Measurements from ENCODE around the gene ATG4B.
A peak's percentile ranks its signal among the peaks of the same experiment; 100 is the strongest.
"Not testable (repeated sequence)": the region's sequence is repeated elsewhere in the genome, so short reads cannot be mapped to it uniquely, and the experiment has no call there.

Gene ATG4B

DNA sequence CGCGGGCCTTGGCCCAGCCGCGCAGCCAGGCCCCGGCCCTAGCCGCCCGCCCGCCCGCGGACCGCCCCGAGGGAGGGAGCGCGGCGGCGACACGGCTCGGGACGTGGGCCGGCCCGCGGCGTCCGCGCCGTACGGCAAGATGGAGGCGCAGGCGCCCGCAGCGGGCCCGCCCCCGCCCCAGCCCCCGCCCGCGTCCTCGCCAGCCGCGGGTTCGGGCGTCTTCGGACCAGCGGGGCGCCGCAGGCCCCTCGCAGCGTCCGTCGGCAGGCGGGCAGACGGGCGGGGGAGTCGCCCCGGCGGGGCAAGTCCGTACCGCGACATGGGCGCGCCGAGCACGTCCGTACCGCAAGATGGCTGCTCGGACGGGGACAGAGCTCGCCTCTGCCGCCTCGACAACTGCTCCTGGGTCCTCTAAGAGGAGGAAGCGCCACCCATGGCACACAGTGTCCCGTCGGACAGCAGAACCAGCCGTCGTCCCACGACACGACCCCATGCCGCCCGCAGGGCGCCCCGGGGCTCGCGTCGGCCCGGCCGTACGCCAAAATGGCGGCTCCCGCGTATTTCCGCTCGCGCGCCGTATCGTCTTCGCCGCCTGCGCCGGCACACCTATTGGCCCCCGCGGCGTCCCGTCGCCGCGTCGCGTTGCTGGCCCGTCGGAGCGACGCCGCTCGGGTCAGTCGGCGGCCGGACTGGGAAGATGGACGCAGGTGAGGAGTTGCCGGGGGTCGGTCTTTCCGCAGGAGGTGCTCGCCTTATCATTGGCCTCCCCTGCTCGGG lies at the start of gene ATG4B, which contains the start of gene THAP4:
TSS of gene ATG4B (plus strand) at position 676 of the 777 bp plus-strand sequence. CDS start at position 698, 22 bp downstream.
TSS of gene THAP4 (minus strand) at position 141 of the 777 bp plus-strand sequence. CDS start 141 bp downstream, outside the sequence.
- peaks cover 68% of the 10 kb centered on the region for H3K79me2 ChIP-seq (ENCODE audit: insufficient read depth, low read depth)
- H2AFZ ChIP-seq (ENCODE audit: low read depth): peak within 1 kb of the TSS; percentile 83
- peak within 1 kb of the TSS; percentile 91 for H3K9ac ChIP-seq
- peak within 1 kb of the TSS; percentile 92 for H3K4me3 ChIP-seq (IDR thresholded peaks at IDR 0.05; ENCODE audit: insufficient read depth, low read depth, low read length)
- H3K27me3 ChIP-seq (ENCODE audit: insufficient read depth, low read depth): no peaks in the 10 kb centered on the region
- H4K20me1 ChIP-seq (ENCODE audit: insufficient read depth): peaks cover 8% of the 10 kb centered on the region; the same call in 1 of the 2 replicates
- H3K27ac ChIP-seq: peak within 1 kb of the TSS; percentile 79
- TF ChIP-seq, protein P1, sequence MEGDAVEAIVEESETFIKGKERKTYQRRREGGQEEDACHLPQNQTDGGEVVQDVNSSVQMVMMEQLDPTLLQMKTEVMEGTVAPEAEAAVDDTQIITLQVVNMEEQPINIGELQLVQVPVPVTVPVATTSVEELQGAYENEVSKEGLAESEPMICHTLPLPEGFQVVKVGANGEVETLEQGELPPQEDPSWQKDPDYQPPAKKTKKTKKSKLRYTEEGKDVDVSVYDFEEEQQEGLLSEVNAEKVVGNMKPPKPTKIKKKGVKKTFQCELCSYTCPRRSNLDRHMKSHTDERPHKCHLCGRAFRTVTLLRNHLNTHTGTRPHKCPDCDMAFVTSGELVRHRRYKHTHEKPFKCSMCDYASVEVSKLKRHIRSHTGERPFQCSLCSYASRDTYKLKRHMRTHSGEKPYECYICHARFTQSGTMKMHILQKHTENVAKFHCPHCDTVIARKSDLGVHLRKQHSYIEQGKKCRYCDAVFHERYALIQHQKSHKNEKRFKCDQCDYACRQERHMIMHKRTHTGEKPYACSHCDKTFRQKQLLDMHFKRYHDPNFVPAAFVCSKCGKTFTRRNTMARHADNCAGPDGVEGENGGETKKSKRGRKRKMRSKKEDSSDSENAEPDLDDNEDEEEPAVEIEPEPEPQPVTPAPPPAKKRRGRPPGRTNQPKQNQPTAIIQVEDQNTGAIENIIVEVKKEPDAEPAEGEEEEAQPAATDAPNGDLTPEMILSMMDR (conservative IDR thresholded peaks at IDR 0.05; ENCODE audit: low read depth, low read length): no peak
- peaks cover 25% of the 10 kb centered on the region for H3K4me1 ChIP-seq (ENCODE audit: low read depth, poor library complexity, severe bottlenecking)
- H3K36me3 ChIP-seq (ENCODE audit: insufficient read depth): no peaks in the 10 kb centered on the region; the same call in 1 of the 2 replicates
- H3K4me2 ChIP-seq: peak within 1 kb of the TSS; percentile 78

DNA sequence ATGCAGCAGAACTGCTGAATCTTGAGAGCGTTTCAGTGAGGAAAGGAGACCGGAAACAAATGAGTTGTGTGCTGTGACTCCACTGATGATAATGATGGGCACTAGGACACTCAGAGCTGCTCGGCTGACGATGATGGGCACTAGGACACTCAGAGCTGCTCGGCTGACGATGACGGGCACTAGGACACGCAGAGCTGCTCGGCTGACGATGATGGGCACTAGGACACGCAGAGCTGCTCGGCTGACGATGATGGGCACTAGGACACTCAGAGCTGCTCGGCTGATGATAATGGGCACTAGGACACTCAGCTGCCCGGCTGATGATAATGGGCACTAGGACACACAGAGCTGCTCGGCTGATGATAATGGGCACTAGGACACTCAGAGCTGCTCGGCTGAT lies 47.6 kb upstream of the ATG4B start:
- not testable (repeated sequence) for H3K27ac ChIP-seq; H4K20me1 ChIP-seq (ENCODE audit: insufficient read depth); H3K27me3 ChIP-seq (ENCODE audit: insufficient read depth, low read depth); H3K9ac ChIP-seq; H3K4me1 ChIP-seq (ENCODE audit: low read depth, poor library complexity, severe bottlenecking); H3K4me3 ChIP-seq (IDR thresholded peaks at IDR 0.05; ENCODE audit: insufficient read depth, low read depth, low read length); H2AFZ ChIP-seq (ENCODE audit: low read depth); H3K4me2 ChIP-seq; H3K79me2 ChIP-seq (ENCODE audit: insufficient read depth, low read depth); H3K36me3 ChIP-seq (ENCODE audit: insufficient read depth)

DNA sequence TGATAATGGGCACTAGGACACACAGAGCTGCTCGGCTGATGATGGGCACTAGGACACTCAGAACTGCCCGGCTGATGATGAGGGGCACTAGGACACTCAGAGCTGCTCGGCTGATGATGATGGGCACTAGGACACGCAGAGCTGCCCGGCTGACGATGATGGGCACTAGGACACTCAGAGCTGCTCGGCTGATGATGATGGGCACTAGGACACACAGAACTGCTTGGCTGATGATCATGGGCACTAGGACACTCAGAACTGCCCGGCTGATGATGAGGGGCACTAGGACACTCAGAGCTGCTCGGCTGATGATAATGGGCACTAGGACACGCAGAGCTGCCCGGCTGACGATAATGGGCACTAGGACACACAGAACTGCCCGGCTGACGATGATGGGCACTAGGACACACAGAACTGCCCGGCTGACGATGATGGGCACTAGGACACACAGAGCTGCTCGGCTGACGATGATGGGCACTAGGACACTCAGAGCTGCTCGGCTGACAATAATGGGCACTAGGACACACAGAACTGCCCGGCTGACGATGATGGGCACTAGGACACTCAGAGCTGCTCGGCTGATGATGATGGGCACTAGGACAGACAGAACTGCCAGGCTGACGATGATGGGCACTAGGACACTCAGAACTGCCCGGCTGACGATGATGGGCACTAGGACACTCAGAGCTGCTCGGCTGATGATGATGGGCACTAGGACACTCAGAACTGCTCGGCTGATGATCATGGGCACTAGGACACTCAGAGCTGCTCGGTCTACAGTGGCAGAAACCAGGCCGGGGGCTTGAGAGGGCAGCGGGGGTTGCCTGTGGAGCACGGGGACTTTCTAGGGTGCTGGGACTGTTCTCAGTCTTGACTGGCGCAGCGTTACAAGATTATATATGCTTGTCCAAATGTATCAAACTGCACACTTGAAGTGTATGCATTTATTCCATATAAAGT lies 46.7 kb upstream of the ATG4B start:
- H3K9ac ChIP-seq; H3K27me3 ChIP-seq (ENCODE audit: insufficient read depth, low read depth); H3K79me2 ChIP-seq (ENCODE audit: insufficient read depth, low read depth); H4K20me1 ChIP-seq (ENCODE audit: insufficient read depth); H2AFZ ChIP-seq (ENCODE audit: low read depth); H3K4me1 ChIP-seq (ENCODE audit: low read depth, poor library complexity, severe bottlenecking); H3K36me3 ChIP-seq (ENCODE audit: insufficient read depth); H3K4me2 ChIP-seq; H3K27ac ChIP-seq; H3K4me3 ChIP-seq (IDR thresholded peaks at IDR 0.05; ENCODE audit: insufficient read depth, low read depth, low read length): not testable (repeated sequence)

DNA sequence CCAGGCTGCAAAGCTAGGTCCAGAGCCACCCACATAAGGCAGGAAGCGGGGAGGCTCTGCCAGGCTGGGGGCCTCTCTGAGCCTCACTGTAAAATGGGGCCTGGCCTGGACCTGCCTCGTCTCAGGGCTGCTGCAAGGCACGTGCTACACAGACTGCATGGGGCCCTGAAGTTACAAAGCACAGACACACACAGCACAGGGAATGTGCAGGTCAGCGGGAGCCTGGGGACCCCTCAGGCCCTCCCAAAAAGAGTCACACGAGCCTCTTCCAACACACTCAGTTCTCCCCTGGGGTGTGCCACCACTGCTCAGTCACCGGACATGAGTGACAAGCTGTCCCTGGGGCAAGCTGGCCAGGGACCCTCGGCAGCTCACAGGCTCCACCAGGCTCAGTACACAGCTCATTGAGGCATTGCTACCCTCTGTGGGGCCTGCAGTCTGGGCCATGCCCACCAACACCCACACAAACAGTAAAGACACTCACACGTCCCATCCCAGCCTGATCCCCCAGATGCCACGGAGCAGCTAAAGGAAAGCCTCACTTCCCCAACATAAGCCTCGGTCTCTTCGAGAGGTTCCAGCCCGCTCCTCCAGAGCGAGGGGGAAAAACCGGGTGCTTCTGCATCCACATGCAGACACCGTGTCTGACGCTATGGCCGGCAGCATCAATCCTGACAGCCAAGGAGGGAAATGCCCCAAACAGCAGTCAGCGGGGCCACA lies 45.2 kb upstream of the ATG4B start:
- H3K79me2 ChIP-seq (ENCODE audit: insufficient read depth, low read depth): no peaks in the 10 kb centered on the region
- H3K4me1 ChIP-seq (ENCODE audit: low read depth, poor library complexity, severe bottlenecking): no peaks in the 10 kb centered on the region
- H4K20me1 ChIP-seq (ENCODE audit: insufficient read depth): no peaks in the 10 kb centered on the region
- H3K4me3 ChIP-seq (IDR thresholded peaks at IDR 0.05; ENCODE audit: insufficient read depth, low read depth, low read length): no peak overlapping the region
- TF ChIP-seq, protein P1 (conservative IDR thresholded peaks at IDR 0.05; ENCODE audit: low read depth, low read length): no peak
- H2AFZ ChIP-seq (ENCODE audit: low read depth): no peak overlapping the region
- no peaks in the 10 kb centered on the region for H3K27me3 ChIP-seq (ENCODE audit: insufficient read depth, low read depth)
- H3K4me2 ChIP-seq: no peak overlapping the region
- H3K36me3 ChIP-seq (ENCODE audit: insufficient read depth): no peaks in the 10 kb centered on the region
- no peak overlapping the region for H3K27ac ChIP-seq
- no peak overlapping the region for H3K9ac ChIP-seq

DNA sequence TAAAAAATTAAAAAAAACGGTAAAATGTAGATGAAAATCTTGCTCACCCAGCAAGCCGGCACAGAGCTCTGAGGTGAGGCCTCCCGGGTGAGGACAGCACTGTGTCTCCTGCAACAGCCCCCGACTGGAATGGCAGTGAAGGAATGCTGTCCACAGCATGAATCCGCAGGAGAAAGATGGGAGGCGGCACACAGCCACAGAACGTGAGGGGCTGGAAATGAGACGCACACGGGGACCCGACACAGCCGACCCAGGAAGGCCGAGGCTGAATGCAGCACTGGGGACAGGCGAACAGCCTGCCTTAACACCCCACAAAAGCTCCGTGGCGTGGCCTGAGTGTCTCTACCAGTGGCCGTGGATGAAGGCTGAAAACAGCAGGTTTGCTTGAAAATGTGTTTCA lies 44.2 kb upstream of the ATG4B start:
- Histone ChIP-seq H3K27me3 (ENCODE audit: insufficient read depth, low read depth) (no peaks in the 10 kb centered on the region), H3K4me2 (no peak overlapping the region), H3K79me2 (ENCODE audit: insufficient read depth, low read depth) (no peaks in the 10 kb centered on the region), H4K20me1 (ENCODE audit: insufficient read depth) (no peaks in the 10 kb centered on the region), H3K4me3 (IDR thresholded peaks at IDR 0.05; ENCODE audit: insufficient read depth, low read depth, low read length) (no peak overlapping the region), H3K4me1 (ENCODE audit: low read depth, poor library complexity, severe bottlenecking) (no peaks in the 10 kb centered on the region), H2AFZ (ENCODE audit: low read depth) (no peak overlapping the region), H3K36me3 (ENCODE audit: insufficient read depth) (no peaks in the 10 kb centered on the region), H3K27ac (no peak overlapping the region), H3K9ac (no peak overlapping the region)
- TF ChIP-seq, protein P1 (conservative IDR thresholded peaks at IDR 0.05; ENCODE audit: low read depth, low read length): no peak
